ENCODE data around the gene HS3ST4.

- TF ChIP-seq CTCF (IDR thresholded peaks at IDR 0.05; ENCODE audit: insufficient read depth, low read depth, low read length) (no peak), EZH2 (IDR thresholded peaks at IDR 0.05; ENCODE audit: insufficient read depth, low read length) (no peak)
These were observed 205.9 kb downstream of the HS3ST4 start for GRCh38 chr16:25897702-25898101.

All from astrocyte (in vitro differentiated cells and primary cell).